ENCODE measurements around the gene COA8.

The COA8 gene

GRCh38 chr14:103538291-103539055 lies 24.3 kb upstream of the COA8 start:
- TF ChIP-seq POLR2AphosphoS5 (IDR thresholded peaks at IDR 0.05; ENCODE audit: low read depth) (peak; percentile 36; the same call in 1 of the 2 replicates), CTCF (IDR thresholded peaks at IDR 0.05; ENCODE audit: insufficient read depth, low read length) (no peak)
- Histone ChIP-seq H3K27ac (replicated peaks) (no peak overlapping the region), H3K4me3 (replicated peaks; ENCODE audit: insufficient read depth, low read length) (no peak overlapping the region), H3K27me3 (ENCODE audit: insufficient read depth, poor library complexity, severe bottlenecking) (peaks cover 19% of the 10 kb centered on the region)
- no peak for DNase-seq (ENCODE audit: low read depth in 1 of 2, low spot score in 1 of 2)

- Histone ChIP-seq H3K27ac (replicated peaks) (no peak overlapping the region), H3K27me3 (ENCODE audit: insufficient read depth, poor library complexity, severe bottlenecking) (peaks cover 19% of the 10 kb centered on the region), H3K4me3 (replicated peaks; ENCODE audit: insufficient read depth, low read length) (no peak overlapping the region)
- no peak for DNase-seq (ENCODE audit: low read depth in 1 of 2, low spot score in 1 of 2)
- TF ChIP-seq CTCF (IDR thresholded peaks at IDR 0.05; ENCODE audit: insufficient read depth, low read length), result no peak
These were observed 23.5 kb upstream of the COA8 start for GRCh38 chr14:103539056-103539825.

- TF ChIP-seq SPI1 (IDR thresholded peaks at IDR 0.05; ENCODE audit: borderline replicate concordance, low read depth) (no peak), POLR2AphosphoS5 (IDR thresholded peaks at IDR 0.05; ENCODE audit: low read depth) (no peak), REST (IDR thresholded peaks at IDR 0.05; ENCODE audit: insufficient replicate concordance, low read depth) (no peak), GABPA (IDR thresholded peaks at IDR 0.05; ENCODE audit: low read depth) (no peak), CTCF (IDR thresholded peaks at IDR 0.05; ENCODE audit: insufficient read depth, low read length) (no peak)
- Histone ChIP-seq H3K27me3 (ENCODE audit: insufficient read depth, poor library complexity, severe bottlenecking) (peaks cover 19% of the 10 kb centered on the region), H3K4me3 (replicated peaks; ENCODE audit: insufficient read depth, low read length) (no peak overlapping the region), H3K27ac (replicated peaks) (no peak overlapping the region)
- no peak for DNase-seq (ENCODE audit: low read depth in 1 of 2, low spot score in 1 of 2)
These were observed 21.7 kb upstream of the COA8 start for GRCh38 chr14:103540821-103541708.
